Common myeloid progenitor, CD34-positive (primary cell): Measurements from ENCODE around the gene TLCD3A. TPM values are rescaled to one million over a fixed set of nuclear protein-coding genes. Genes with fewer than 3 reads are reported as not detected.

Source experiments
- CTCF ChIA-PET: fragments of 350-600 bp; sonication (Branson Sonifier 250); formaldehyde crosslinking; loops from one replicate; lab custom pipeline; 2021; ENCODE audit warnings: antibody characterized with exemption; lab: Charles Lee
- POLR2A ChIA-PET: fragments of 350-600 bp; sonication (Branson Sonifier 250); formaldehyde crosslinking; loops from one replicate; lab custom pipeline; 2021; ENCODE audit warnings: antibody characterized with exemption; lab: Charles Lee
- DNase-seq, 3 donors: peaks; one replicate each; pipeline versions ENCODE4 v3.0.0 to v3.0.0-alpha.2; 2013
- H3K27ac ChIP-seq, 2 experiments: 1 replicate in 1 of 2; 2 replicates in 1 of 2; pipeline ENCODE4 v1.7.0; 2013; ENCODE audit warnings: inconsistent platforms in 2 of 2, low read length in 2 of 2, mild to moderate bottlenecking in 2 of 2, low read depth in 1 of 2, moderate library complexity in 1 of 2; ENCODE audit not compliant: severe bottlenecking in 2 of 2, insufficient read depth in 1 of 2, poor library complexity in 1 of 2
- H3K27me3 ChIP-seq, 5 experiments: replicated peaks in 2 of 5; 1 replicate in 3 of 5; 2 replicates in 2 of 5; pipeline versions ENCODE4 v1.6.1 to v1.7.0; 2013; ENCODE audit warnings: low read length in 4 of 5, mild to moderate bottlenecking in 2 of 5, moderate library complexity in 2 of 5, inconsistent platforms in 1 of 5; ENCODE audit not compliant: insufficient read depth in 5 of 5, control insufficient read depth in 4 of 5
- H3K36me3 ChIP-seq, 4 experiments: 1 replicate in 2 of 4; 2 replicates in 2 of 4; pipeline versions ENCODE4 v1.6.1 to v1.7.0; 2013; ENCODE audit warnings: low read length in 3 of 4, control low read depth in 1 of 4, mild to moderate bottlenecking in 1 of 4; ENCODE audit not compliant: control insufficient read depth in 4 of 4, insufficient read depth in 4 of 4
- H3K4me1 ChIP-seq, 4 experiments: 1 replicate in 3 of 4; 2 replicates in 1 of 4; pipeline versions ENCODE4 v1.6.1 to v1.7.1; 2013; ENCODE audit warnings: low read length in 3 of 4, mild to moderate bottlenecking in 3 of 4, control low read depth in 1 of 4, inconsistent platforms in 1 of 4, moderate library complexity in 1 of 4; ENCODE audit not compliant: control insufficient read depth in 4 of 4, insufficient read depth in 4 of 4; ENCODE audit errors: control extremely low read depth in 1 of 4
- H3K4me3 ChIP-seq, 7 experiments: 1 replicate in 4 of 7; 2 replicates in 3 of 7; pipeline versions ENCODE4 v1.5.1 to v1.7.0; 2013; ENCODE audit warnings: mild to moderate bottlenecking in 7 of 7, low read length in 6 of 7, moderate library complexity in 6 of 7, inconsistent platforms in 2 of 7, low read depth in 2 of 7, control low read depth in 1 of 7; ENCODE audit not compliant: insufficient read depth in 4 of 7, control insufficient read depth in 1 of 7; ENCODE audit errors: extremely low read depth in 1 of 7
- H3K9me3 ChIP-seq, 5 experiments: 1 replicate in 4 of 5; 2 replicates in 1 of 5; pipeline versions ENCODE4 v1.6.1 to v1.7.1; 2013; ENCODE audit warnings: low read length in 4 of 5, mild to moderate bottlenecking in 2 of 5, inconsistent platforms in 1 of 5, low read depth in 1 of 5, moderate library complexity in 1 of 5; ENCODE audit not compliant: control insufficient read depth in 4 of 5, insufficient read depth in 2 of 5; ENCODE audit errors: control extremely low read depth in 1 of 5
- WGBS: methylation state at CpG from one replicate; pipeline ENCODE4 v1.1.5; 2013; ENCODE audit not compliant: insufficient coverage; 5-methylcytosine and 5-hydroxymethylcytosine counted together
- polyA plus RNA-seq: library from polyadenylated mRNA; unstranded; fragments of 120-200 nt; gene quantifications from one replicate; pipeline ENCODE4 v1.2.1, GENCODE V29; 2013

TLCD3A gene
- polyA plus RNA-seq: 7.5 TPM

- Histone ChIP-seq H3K36me3 (peaks cover 0 to 10% (median 0%) of the 10 kb centered on the region in 4 experiments), H3K27me3 (no peaks in the 10 kb centered on the region), H3K4me1 (peaks cover 0 to 18% (median 17%) of the 10 kb centered on the region in 4 experiments), H3K4me3 (peak within 1 kb of the TSS; percentile 46 to 81 (median 63)), H3K27ac (no peak within 1 kb of the TSS), H3K9me3 (no peaks in the 10 kb centered on the region)
- POLR2A ChIA-PET: no interaction called here
- DNase-seq: peak; percentile 43 to 74 (median 60)
- CTCF ChIA-PET: no interaction called here
- WGBS: 0% methylated on average over 70 of the region's 126 CpGs
Measured at GRCh38 chr17:732067-732901, at the start of gene TLCD3A. TLCD3A (plus strand) TSS chr17:732596; CDS start chr17:732648, 52 bp downstream.

GRCh38 chr17:683040-683439 is 49.4 kb upstream of the TLCD3A start:
- ChIA-PET CTCF (interaction anchor here (1.3 to 5.6 kb wide), 3 partner anchors 17 to 271 kb away, joined by 3 to 30 read pairs (median 6); no protein-coding TSS in a partner anchor), POLR2A (no interaction called here)
- Histone ChIP-seq H3K4me1 (peaks cover 0 to 3% (median under 1%) of the 10 kb centered on the region in 4 experiments), H3K27ac (no peak overlapping the region), H3K9me3 (no peaks in the 10 kb centered on the region), H3K4me3 (no peak overlapping the region), H3K36me3 (peaks cover 3 to 16% (median 13%) of the 10 kb centered on the region in 4 experiments), H3K27me3 (no peaks in the 10 kb centered on the region)
- no CpG with 5 or more reads among the region's 1 CpG for WGBS
- no peak for DNase-seq

GRCh38 chr17:683499-684254 is 48.7 kb upstream of the TLCD3A start:
- Histone ChIP-seq H3K27me3 (no peaks in the 10 kb centered on the region), H3K36me3 (peaks cover 3 to 16% (median 13%) of the 10 kb centered on the region in 4 experiments), H3K4me1 (peaks cover 0 to 3% (median under 1%) of the 10 kb centered on the region in 4 experiments), H3K9me3 (no peaks in the 10 kb centered on the region), H3K27ac (no peak overlapping the region), H3K4me3 (no peak overlapping the region)
- CTCF ChIA-PET: interaction anchor here (1.3 to 5.6 kb wide), 3 partner anchors 16 to 272 kb away, joined by 3 to 30 read pairs (median 6); no protein-coding TSS in a partner anchor
- DNase-seq: no peak
- POLR2A ChIA-PET: no interaction called here
- 76% methylated on average over 2 of the region's 4 CpGs for WGBS

- H3K4me1 ChIP-seq: peaks cover 0 to 3% (median under 1%) of the 10 kb centered on the region in 4 experiments
- H3K36me3 ChIP-seq: peaks cover 3 to 20% (median 16%) of the 10 kb centered on the region in 4 experiments
- no peak overlapping the region for H3K27ac ChIP-seq
- no peak for DNase-seq
- no peak overlapping the region for H3K4me3 ChIP-seq
- WGBS: 97% methylated on average over 6 of the region's 6 CpGs
- no peaks in the 10 kb centered on the region for H3K27me3 ChIP-seq
- no peaks in the 10 kb centered on the region for H3K9me3 ChIP-seq
- ChIA-PET POLR2A (no interaction called here), CTCF (interaction anchor here (1.1 to 5.6 kb wide), 2 partner anchors 23 to 273 kb away, joined by 3 to 30 read pairs; no protein-coding TSS in a partner anchor)
Measured at GRCh38 chr17:685006-685405, 47.4 kb upstream of the TLCD3A start.

- ChIA-PET CTCF (interaction anchor here (0.6 to 5.6 kb wide), 13 partner anchors 8 to 540 kb away, joined by 3 to 30 read pairs (median 4); no protein-coding TSS in a partner anchor), POLR2A (interaction anchor here (1.0 kb wide), 1 partner anchor 276 kb away, joined by 4 read pairs; no protein-coding TSS in a partner anchor)
- peaks cover 0 to 2% (median 0%) of the 10 kb centered on the region in 4 experiments for H3K4me1 ChIP-seq
- no peaks in the 10 kb centered on the region for H3K9me3 ChIP-seq
- WGBS: 82% methylated on average over 15 of the region's 18 CpGs
- H3K27ac ChIP-seq: no peak overlapping the region
- H3K36me3 ChIP-seq: peaks cover 3 to 30% (median 26%) of the 10 kb centered on the region in 4 experiments
- H3K27me3 ChIP-seq: no peaks in the 10 kb centered on the region
- H3K4me3 ChIP-seq: no peak overlapping the region
- DNase-seq: peak; percentile 76 to 81 (median 80)
Measured at GRCh38 chr17:688100-688989, 44.1 kb upstream of the TLCD3A start.

GRCh38 chr17:689556-690275 is 42.7 kb upstream of the TLCD3A start:
- no peak overlapping the region for H3K27ac ChIP-seq
- no peaks in the 10 kb centered on the region for H3K9me3 ChIP-seq
- 88% methylated on average over 14 of the region's 17 CpGs for WGBS
- H3K36me3 ChIP-seq: peaks cover 4 to 44% (median 34%) of the 10 kb centered on the region in 4 experiments
- CTCF ChIA-PET: interaction anchor here (0.7 to 5.2 kb wide), 5 partner anchors 8 to 278 kb away, joined by 3 to 19 read pairs (median 4); no protein-coding TSS in a partner anchor
- no peak for DNase-seq
- H3K27me3 ChIP-seq: no peaks in the 10 kb centered on the region
- peaks cover 0 to 2% (median 0%) of the 10 kb centered on the region in 4 experiments for H3K4me1 ChIP-seq
- POLR2A ChIA-PET: no interaction called here
- H3K4me3 ChIP-seq: peak overlapping the region in 1 of 7 experiments; percentile 34
